ENCODE data around the gene COL4A1.

DNA sequence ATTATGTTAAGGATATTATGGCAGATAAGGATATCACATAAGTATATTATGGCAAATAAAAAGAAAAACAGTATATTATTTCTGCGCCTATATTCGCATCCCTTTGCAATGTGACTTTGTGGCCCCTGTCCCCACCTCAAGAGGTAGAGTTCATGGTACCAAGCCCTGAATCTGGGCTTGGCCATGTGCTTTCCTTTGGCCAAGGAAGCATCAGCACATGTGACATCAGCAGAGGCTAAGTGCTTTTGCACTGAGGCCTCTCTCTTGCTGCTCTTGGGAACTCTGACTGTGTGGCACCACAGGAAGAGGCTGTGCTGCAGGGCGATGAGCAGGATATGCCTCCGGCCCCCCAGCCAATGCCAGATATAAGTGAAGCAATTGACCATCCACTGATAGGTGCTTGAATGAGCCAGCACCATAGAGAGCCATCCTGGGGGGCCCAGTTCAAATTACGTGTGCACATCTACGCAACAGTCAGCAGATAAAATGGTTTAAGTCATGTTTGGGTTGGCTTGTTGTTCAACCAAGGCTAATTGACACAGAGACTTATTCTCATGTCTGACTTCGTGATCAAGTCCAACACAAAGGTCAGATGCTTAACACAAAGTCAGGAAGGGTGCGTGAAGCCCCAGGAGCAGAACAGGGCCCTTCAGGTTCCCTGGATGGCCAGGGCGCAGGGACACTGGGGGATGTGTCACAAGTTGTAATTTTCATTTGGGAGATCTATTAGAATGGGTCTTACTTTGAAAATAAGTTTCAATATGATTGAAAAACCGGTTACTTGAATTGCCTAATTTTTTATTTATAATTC, 173.3 kb downstream of the COL4A1 start:
- TF ChIP-seq, protein P1, sequence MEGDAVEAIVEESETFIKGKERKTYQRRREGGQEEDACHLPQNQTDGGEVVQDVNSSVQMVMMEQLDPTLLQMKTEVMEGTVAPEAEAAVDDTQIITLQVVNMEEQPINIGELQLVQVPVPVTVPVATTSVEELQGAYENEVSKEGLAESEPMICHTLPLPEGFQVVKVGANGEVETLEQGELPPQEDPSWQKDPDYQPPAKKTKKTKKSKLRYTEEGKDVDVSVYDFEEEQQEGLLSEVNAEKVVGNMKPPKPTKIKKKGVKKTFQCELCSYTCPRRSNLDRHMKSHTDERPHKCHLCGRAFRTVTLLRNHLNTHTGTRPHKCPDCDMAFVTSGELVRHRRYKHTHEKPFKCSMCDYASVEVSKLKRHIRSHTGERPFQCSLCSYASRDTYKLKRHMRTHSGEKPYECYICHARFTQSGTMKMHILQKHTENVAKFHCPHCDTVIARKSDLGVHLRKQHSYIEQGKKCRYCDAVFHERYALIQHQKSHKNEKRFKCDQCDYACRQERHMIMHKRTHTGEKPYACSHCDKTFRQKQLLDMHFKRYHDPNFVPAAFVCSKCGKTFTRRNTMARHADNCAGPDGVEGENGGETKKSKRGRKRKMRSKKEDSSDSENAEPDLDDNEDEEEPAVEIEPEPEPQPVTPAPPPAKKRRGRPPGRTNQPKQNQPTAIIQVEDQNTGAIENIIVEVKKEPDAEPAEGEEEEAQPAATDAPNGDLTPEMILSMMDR (IDR thresholded peaks at IDR 0.05): no peak
- TF ChIP-seq POLR2A (IDR thresholded peaks at IDR 0.05): no peak
- TF ChIP-seq EP300 (IDR thresholded peaks at IDR 0.05): no peak

All from upper lobe of left lung (tissue), 4 donors.